ENCODE measurements around the gene LDLRAD3. TPM values are rescaled to one million over a fixed set of nuclear protein-coding genes. Genes with fewer than 3 reads are reported as not detected.
"Not testable (repeated sequence)": the region's sequence is repeated elsewhere in the genome, so short reads cannot be mapped to it uniquely, and the experiment has no call there.

The LDLRAD3 gene
- total RNA-seq, 4 donors from 2014 or later, result 39.7 to 50.9 (median 46.0) TPM

DNA sequence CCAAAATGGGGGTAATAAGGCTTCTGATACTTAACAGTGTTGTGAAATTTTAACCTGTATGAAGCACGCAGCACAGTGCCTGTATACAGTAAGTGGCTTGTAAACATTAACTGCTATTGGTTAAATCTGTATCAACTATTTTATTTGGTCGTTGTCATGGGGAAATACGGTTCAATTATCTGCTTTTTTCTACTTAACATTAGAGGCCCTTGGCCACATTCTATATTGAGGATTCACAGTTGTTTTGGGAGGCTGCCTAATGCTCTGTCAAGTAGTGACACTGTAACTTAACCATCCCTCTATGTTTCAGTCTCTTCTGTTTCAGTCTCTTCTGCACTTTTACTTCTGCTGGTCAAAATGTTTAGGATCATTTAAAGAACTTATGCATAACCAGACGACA lies 95.6 kb downstream of the LDLRAD3 start:
- peaks cover 13% of the 10 kb centered on the region for H3K4me1 ChIP-seq
- WGBS, result 86% methylated on average over 4 of the region's 4 CpGs
- H3K36me3 ChIP-seq, result peaks cover 2% of the 10 kb centered on the region
- H3K9me3 ChIP-seq, result no peaks in the 10 kb centered on the region
- H3K27me3 ChIP-seq, result no peaks in the 10 kb centered on the region
- no peak overlapping the region for H3K27ac ChIP-seq
- DNase-seq (ENCODE audit: low spot score in 2 of 2), result no peak
- TF ChIP-seq POLR2AphosphoS5 (IDR thresholded peaks at IDR 0.05) (no peak), POLR2A (IDR thresholded peaks at IDR 0.05) (no peak), EP300 (IDR thresholded peaks at IDR 0.05) (no peak)
- TF ChIP-seq, protein P1, sequence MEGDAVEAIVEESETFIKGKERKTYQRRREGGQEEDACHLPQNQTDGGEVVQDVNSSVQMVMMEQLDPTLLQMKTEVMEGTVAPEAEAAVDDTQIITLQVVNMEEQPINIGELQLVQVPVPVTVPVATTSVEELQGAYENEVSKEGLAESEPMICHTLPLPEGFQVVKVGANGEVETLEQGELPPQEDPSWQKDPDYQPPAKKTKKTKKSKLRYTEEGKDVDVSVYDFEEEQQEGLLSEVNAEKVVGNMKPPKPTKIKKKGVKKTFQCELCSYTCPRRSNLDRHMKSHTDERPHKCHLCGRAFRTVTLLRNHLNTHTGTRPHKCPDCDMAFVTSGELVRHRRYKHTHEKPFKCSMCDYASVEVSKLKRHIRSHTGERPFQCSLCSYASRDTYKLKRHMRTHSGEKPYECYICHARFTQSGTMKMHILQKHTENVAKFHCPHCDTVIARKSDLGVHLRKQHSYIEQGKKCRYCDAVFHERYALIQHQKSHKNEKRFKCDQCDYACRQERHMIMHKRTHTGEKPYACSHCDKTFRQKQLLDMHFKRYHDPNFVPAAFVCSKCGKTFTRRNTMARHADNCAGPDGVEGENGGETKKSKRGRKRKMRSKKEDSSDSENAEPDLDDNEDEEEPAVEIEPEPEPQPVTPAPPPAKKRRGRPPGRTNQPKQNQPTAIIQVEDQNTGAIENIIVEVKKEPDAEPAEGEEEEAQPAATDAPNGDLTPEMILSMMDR (IDR thresholded peaks at IDR 0.05), result no peak
- H3K4me3 ChIP-seq, result no peak overlapping the region

GRCh38 chr11:36041988-36042611 lies 98.2 kb downstream of the LDLRAD3 start:
- no peak overlapping the region for H3K4me3 ChIP-seq
- TF ChIP-seq POLR2AphosphoS5 (IDR thresholded peaks at IDR 0.05), result no peak
- TF ChIP-seq POLR2A (IDR thresholded peaks at IDR 0.05), result no peak
- no peak for TF ChIP-seq EP300 (IDR thresholded peaks at IDR 0.05)
- TF ChIP-seq, protein P1 (IDR thresholded peaks at IDR 0.05), result peak in 1 of 2 donors; percentile 16
- no peaks in the 10 kb centered on the region for H3K9me3 ChIP-seq
- no peak overlapping the region for H3K27ac ChIP-seq
- no peaks in the 10 kb centered on the region for H3K27me3 ChIP-seq
- peaks cover 9% of the 10 kb centered on the region for H3K4me1 ChIP-seq
- DNase-seq (ENCODE audit: low spot score in 2 of 2), result no peak
- 69% methylated on average over 5 of the region's 5 CpGs for WGBS
- peaks cover 2% of the 10 kb centered on the region for H3K36me3 ChIP-seq

- DNase-seq (ENCODE audit: low spot score in 2 of 2), result no peak
- Histone ChIP-seq H3K36me3 (peaks cover 2% of the 10 kb centered on the region), H3K4me3 (no peak overlapping the region), H3K4me1 (peaks cover 5% of the 10 kb centered on the region), H3K27ac (no peak overlapping the region), H3K9me3 (no peaks in the 10 kb centered on the region), H3K27me3 (no peaks in the 10 kb centered on the region)
- WGBS, result 94% methylated on average over 4 of the region's 4 CpGs
- TF ChIP-seq, protein P1 (IDR thresholded peaks at IDR 0.05), result no peak
- TF ChIP-seq POLR2AphosphoS5 (IDR thresholded peaks at IDR 0.05), result no peak
- TF ChIP-seq EP300 (IDR thresholded peaks at IDR 0.05), result no peak
- TF ChIP-seq POLR2A (IDR thresholded peaks at IDR 0.05), result no peak
Observed at GRCh38 chr11:36044636-36045035, 100.8 kb downstream of the LDLRAD3 start.

- not testable (repeated sequence) for H3K4me1 ChIP-seq; H3K27ac ChIP-seq; H3K36me3 ChIP-seq; DNase-seq (ENCODE audit: low spot score in 2 of 2); H3K27me3 ChIP-seq; H3K9me3 ChIP-seq; H3K4me3 ChIP-seq
- 96% methylated on average over 3 of the region's 3 CpGs for WGBS
Observed at GRCh38 chr11:36045945-36046344, 102.1 kb downstream of the LDLRAD3 start.

DNA sequence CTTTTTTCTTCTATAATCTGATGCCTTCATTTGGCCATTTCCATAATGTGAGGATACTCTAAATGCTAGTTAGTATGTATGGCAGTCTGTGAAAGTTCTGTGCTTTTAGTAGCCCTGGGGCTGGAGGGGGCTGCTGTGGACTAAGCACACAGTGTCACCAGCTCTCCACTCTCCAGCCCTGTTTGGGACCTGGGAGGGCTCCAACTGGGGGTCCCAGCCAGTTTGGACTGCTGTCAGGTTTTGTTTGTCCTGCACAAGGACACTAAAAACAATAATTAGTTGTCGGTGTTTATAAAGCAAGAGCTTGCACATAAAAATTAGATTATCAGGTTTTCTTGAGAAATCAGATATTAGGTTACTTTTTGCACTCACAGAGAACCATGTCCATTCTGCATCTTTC lies 103.1 kb downstream of the LDLRAD3 start:
- Histone ChIP-seq H3K27ac (no peak overlapping the region), H3K4me3 (no peak overlapping the region), H3K36me3 (peaks cover 2% of the 10 kb centered on the region), H3K9me3 (no peaks in the 10 kb centered on the region), H3K4me1 (peaks cover 3% of the 10 kb centered on the region), H3K27me3 (no peaks in the 10 kb centered on the region)
- TF ChIP-seq EP300 (IDR thresholded peaks at IDR 0.05), result no peak
- TF ChIP-seq, protein P1 (IDR thresholded peaks at IDR 0.05), result no peak
- no peak for TF ChIP-seq POLR2AphosphoS5 (IDR thresholded peaks at IDR 0.05)
- TF ChIP-seq POLR2A (IDR thresholded peaks at IDR 0.05), result no peak
- WGBS, result 71% methylated on average over 1 of the region's 1 CpG
- DNase-seq (ENCODE audit: low spot score in 2 of 2), result no peak

DNA sequence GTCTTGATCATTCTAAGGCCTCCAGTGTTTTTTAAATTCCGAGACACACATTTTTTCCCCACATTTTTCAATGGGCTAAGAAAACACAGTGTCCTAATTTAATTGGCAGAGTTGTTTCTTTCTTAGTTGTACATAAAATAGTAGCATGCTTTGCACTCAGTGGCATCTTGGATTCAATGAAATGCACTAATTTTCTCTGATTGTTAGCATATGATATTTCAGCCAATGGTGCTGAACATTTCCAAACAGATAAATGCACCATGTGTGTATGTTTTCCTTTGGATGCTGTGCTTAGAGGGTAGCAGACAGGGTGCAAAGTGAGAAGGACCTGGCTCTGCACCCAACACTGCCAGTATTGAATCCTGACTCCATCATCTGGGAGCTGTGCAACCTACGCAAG lies 103.5 kb downstream of the LDLRAD3 start:
- Histone ChIP-seq H3K4me3 (no peak overlapping the region), H3K36me3 (peaks cover 2% of the 10 kb centered on the region), H3K9me3 (no peaks in the 10 kb centered on the region), H3K27ac (no peak overlapping the region), H3K27me3 (no peaks in the 10 kb centered on the region), H3K4me1 (no peaks in the 10 kb centered on the region)
- 88% methylated on average over 2 of the region's 2 CpGs for WGBS
- no peak for DNase-seq (ENCODE audit: low spot score in 2 of 2)
- TF ChIP-seq POLR2AphosphoS5 (IDR thresholded peaks at IDR 0.05) (no peak), EP300 (IDR thresholded peaks at IDR 0.05) (no peak)

All from suprapubic skin (tissue), 4 donors.